ENCODE results near the gene RTL10. TPM values are rescaled to one million over a fixed set of nuclear protein-coding genes. Genes with fewer than 3 reads are reported as not detected.
A peak's percentile ranks its signal among the peaks of the same experiment; 100 is the strongest.

The RTL10 gene
- total and polyA plus RNA-seq, 2 of the 8 experiments (the other 6 are each of a cell fraction or from before 2014, with no cell fraction given): 11.5 to 18.8 TPM

GRCh38 chr22:19845054-19845722 lies 9.5 kb downstream of the RTL10 start:
- no peak overlapping the region for H2BK15ac ChIP-seq (ENCODE audit: low read length)
- no peak overlapping the region for H3K56ac ChIP-seq (replicated peaks; ENCODE audit: insufficient read length, low read depth, low read length)
- H3K4me3 ChIP-seq (ENCODE audit: extremely low read depth in 1 of 4, insufficient read depth in 2 of 4, low read depth in 3 of 4, low read length in 4 of 4): no peak overlapping the region
- WGBS, 2 experiments (ENCODE audit: extremely low coverage in 1 of 2, insufficient coverage in 1 of 2, insufficient read length in 1 of 2, insufficient replicate concordance in 2 of 2, low coverage in 1 of 2, low lambda C conversion rate in 2 of 2, missing lambda C conversion rate in 1 of 2): 76% methylated on average over 8 of the region's 8 CpGs; no CpG with 5 or more reads in 1 of the 2 experiments
- H4K20me1 ChIP-seq (replicated peaks in 1 of 2; ENCODE audit: control insufficient read depth in 1 of 2, insufficient read depth in 2 of 2, low read length in 2 of 2): peaks cover 12 to 39% of the 10 kb centered on the region in 2 experiments
- H3K27me3 ChIP-seq (replicated peaks in 1 of 4; ENCODE audit: control insufficient read depth in 3 of 4, extremely low read depth in 1 of 4, insufficient read depth in 3 of 4, low read length in 3 of 4): no peaks in the 10 kb centered on the region
- ChIA-PET POLR2A (ENCODE audit: partially characterized antibody) (interaction anchor here (0.9 to 1.6 kb wide), 3 partner anchors 9 to 66 kb away, joined by 3 to 10 read pairs (median 4); partner anchors contain the start of genes GNB1L and RTL10), CTCF (ENCODE audit: partially characterized antibody) (no interaction called here)
- H2BK12ac ChIP-seq (ENCODE audit: low read depth, low read length): 0 out of 2 replicates have a peak overlapping the region, but pooled peaks have one; percentile 3
- DNase-seq (ENCODE audit: low read depth in 1 of 2, low spot score in 2 of 2) (no peak), FAIRE-seq (no peak)
- H3K23me2 ChIP-seq (ENCODE audit: low read depth, low read length): no peaks in the 10 kb centered on the region
- H3K14ac ChIP-seq (ENCODE audit: insufficient read length): no peak overlapping the region
- H3K18ac ChIP-seq (ENCODE audit: extremely low read depth, low read length): no peak overlapping the region
- H3K4me1 ChIP-seq (replicated peaks in 1 of 4; ENCODE audit: control insufficient read depth in 3 of 4, insufficient read depth in 4 of 4, low read length in 3 of 4): peaks cover 0 to 3% (median 0%) of the 10 kb centered on the region in 4 experiments; a peak in 4 of 7 replicates
- no peaks in the 10 kb centered on the region for H3K9me3 ChIP-seq (ENCODE audit: insufficient read depth in 2 of 2, low read depth in 1 of 2, low read length in 1 of 2)
- no peak overlapping the region for H2AFZ ChIP-seq (ENCODE audit: low read length)
- no peak overlapping the region for H4K8ac ChIP-seq (ENCODE audit: extremely low read depth, insufficient read depth, low read length)
- no peak overlapping the region for H3K9ac ChIP-seq (replicated peaks in 1 of 4; ENCODE audit: extremely low read depth in 1 of 4, low read depth in 3 of 4, low read length in 3 of 4)
- H3K36me3 ChIP-seq (ENCODE audit: control insufficient read depth in 2 of 4, insufficient read depth in 4 of 4, low read length in 3 of 4): peaks cover 0 to 3% (median 1%) of the 10 kb centered on the region in 4 experiments; a peak in 2 of 8 replicates
- TF ChIP-seq RAD21 (IDR thresholded peaks at IDR 0.05 in 1 of 2, conservative IDR thresholded peaks at IDR 0.05 in 1 of 2; ENCODE audit: low read depth in 2 of 2, low read length in 2 of 2) (no peak), CTCF (IDR thresholded peaks at IDR 0.05; ENCODE audit: control extremely low read depth in 1 of 3, insufficient read depth in 1 of 3, low read depth in 1 of 3, low read length in 3 of 3) (no peak), JUN (IDR thresholded peaks at IDR 0.05; ENCODE audit: low read depth, low read length) (no peak), BCL11A (IDR thresholded peaks at IDR 0.05; ENCODE audit: low read depth in 2 of 2, low read length in 2 of 2) (no peak), KDM1A (IDR thresholded peaks at IDR 0.05; ENCODE audit: borderline replicate concordance, low read length) (no peak), KDM4A (IDR thresholded peaks at IDR 0.05; ENCODE audit: low read depth, low read length, severe bottlenecking) (no peak), RNF2 (IDR thresholded peaks at IDR 0.05; ENCODE audit: borderline replicate concordance, low read depth, low read length, missing control alignments, poor library complexity, severe bottlenecking) (no peak)
- TF ChIP-seq, protein P1, sequence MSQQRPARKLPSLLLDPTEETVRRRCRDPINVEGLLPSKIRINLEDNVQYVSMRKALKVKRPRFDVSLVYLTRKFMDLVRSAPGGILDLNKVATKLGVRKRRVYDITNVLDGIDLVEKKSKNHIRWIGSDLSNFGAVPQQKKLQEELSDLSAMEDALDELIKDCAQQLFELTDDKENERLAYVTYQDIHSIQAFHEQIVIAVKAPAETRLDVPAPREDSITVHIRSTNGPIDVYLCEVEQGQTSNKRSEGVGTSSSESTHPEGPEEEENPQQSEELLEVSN (IDR thresholded peaks at IDR 0.05): no peak
- no peak overlapping the region for H4K5ac ChIP-seq (ENCODE audit: insufficient read length, low read depth, low read length)
- H3K23ac ChIP-seq (ENCODE audit: insufficient read length): no peak overlapping the region
- no peak overlapping the region for H3K4me2 ChIP-seq (ENCODE audit: insufficient read depth in 1 of 2, low read depth in 2 of 2, low read length in 2 of 2)
- no peak overlapping the region for H3K4ac ChIP-seq (replicated peaks; ENCODE audit: insufficient read length, low read depth, low read length)
- no peak overlapping the region for H3K27ac ChIP-seq (ENCODE audit: low read depth, low read length)
- H2BK120ac ChIP-seq (replicated peaks; ENCODE audit: low read depth, low read length): no peak overlapping the region
- no peak overlapping the region for H2BK20ac ChIP-seq (ENCODE audit: low read length)
- no peaks in the 10 kb centered on the region; a peak in 2 of 4 replicates for H3K79me2 ChIP-seq (ENCODE audit: control insufficient read depth in 1 of 2, insufficient read depth in 2 of 2, low read length in 2 of 2)
- no peak overlapping the region for H2AK5ac ChIP-seq (ENCODE audit: low read depth, low read length)
- H3K79me1 ChIP-seq (ENCODE audit: low read depth, low read length): peaks cover 1% of the 10 kb centered on the region
- peak overlapping the region; percentile 26 for H4K91ac ChIP-seq (replicated peaks; ENCODE audit: insufficient read length, low read length)
- H2BK5ac ChIP-seq (ENCODE audit: low read depth, low read length): peak overlapping the region; percentile 66
